Stimulated activated CD4-positive, alpha-beta T cell treated with anti-CD3 and anti-CD28 coated beads, Interleukin-4, amount 100 ng/mL, for 48 hours (primary cell): Measurements from ENCODE around the gene PLS3.

Experiments used
- DNase-seq, 2 donors: peaks; one replicate each; pipeline ENCODE4 v3.0.0-alpha.2; 2020; ENCODE audit warnings: low read depth in 2 of 2

PLS3 gene

DNA sequence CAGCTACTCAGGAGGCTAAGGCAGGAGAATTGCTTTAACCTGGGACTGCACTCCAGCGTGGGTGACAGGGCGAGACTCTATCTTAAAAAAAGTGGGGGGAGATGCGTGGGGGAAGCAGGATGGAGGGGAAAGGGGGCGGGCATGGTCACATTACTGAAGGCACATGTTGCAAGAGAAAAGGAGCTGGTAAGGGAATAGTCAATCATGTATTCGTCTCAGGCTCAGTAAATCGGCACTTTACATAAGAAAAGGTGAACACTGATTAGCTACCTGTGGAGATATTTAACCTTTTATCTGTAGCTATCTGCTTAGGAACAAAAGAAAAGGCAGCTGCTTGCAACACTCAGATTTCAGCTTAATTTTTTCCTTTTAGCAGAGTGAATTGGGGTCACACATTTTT, 132.5 kb downstream of the PLS3 start:
- DNase-seq: no peak

DNA sequence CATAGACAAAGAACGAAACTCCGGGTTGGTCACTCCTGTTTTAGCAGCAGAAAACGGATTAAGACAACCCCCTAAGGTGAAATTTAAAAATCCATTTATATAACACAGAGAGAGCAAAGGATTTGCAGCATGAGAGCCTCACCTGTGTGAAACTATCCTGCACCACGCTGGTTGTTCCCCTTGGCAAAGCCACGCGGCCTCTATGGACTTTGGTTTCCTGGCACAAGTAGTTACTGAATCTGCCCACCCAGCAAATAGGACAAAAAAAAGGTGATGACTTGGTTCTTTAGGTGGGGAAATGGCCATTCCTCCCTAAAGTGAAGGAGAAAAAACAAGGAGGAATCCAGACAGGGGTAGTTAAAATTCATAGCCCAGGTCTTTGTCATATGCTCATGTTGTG, 133.1 kb downstream of the PLS3 start:
- no peak for DNase-seq

DNA sequence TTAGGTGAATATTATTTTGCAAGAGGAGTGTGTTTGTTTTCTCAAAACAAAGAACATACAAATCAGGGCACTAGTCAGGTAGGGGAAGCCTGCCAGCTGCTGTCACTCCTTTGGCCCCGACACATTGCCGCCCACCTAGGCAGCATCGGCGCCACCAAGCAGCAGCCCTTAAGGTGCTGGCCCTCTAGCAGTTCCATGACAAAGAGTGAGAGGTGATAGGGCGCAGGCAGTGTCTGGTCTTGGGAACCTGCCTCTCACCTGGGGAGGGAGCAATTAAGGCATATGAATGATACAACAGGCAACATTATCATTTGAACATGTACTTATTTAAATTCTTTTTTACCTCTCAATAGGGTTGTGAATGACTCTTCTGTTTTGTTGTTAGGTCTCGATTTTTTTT, 135.1 kb downstream of the PLS3 start:
- no peak for DNase-seq

DNA sequence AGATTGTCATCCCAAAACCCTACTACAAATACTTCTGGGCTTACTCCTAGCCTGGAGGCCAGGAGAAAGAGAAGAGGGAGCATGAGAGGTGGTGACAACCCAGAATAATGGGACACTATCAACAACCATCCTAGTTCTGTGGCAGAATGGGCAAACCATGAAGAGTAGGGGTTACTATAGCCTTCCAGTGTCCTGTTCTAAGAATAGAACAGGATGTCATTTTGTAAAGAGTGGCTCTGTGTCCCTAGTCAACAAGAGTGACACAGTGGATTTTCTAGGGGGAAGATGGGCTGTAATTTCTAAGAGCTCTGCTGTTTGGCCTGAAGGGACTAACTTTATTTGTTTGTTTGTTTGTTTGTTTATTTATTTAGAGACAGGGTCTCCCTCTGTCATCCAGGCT, 136.0 kb downstream of the PLS3 start:
- DNase-seq: no peak

DNA sequence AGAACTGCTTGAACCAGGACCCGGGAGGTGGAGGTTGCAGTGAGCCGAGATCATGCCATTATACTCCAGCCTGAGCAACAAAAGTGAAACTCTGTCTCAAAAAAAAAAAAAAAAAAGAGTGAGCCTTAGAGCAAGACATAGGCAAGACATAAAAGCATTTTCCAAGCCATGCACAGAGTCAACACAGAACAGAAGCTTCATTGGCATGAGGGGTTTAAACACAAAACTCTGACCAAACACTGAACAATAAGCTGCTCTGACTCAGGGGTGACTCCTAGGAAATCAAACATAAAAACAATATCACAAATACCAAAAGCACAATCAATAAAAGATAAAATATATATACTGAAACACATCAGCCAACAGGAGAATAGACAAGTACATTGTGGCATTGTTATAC, 136.8 kb downstream of the PLS3 start:
- DNase-seq: no peak
